GM12892 (cell line): ENCODE data around the gene SLC7A6.

Source experiments
- POLR2A ChIP-seq: IDR thresholded peaks from 2 replicates; pipeline ENCODE4 v1.6.1; 2011; ENCODE audit warnings: low read depth, low read length, control low read depth
- POLR2AphosphoS5 ChIP-seq: IDR thresholded peaks from 2 replicates; pipeline ENCODE4 v1.6.1; 2011; ENCODE audit warnings: low read depth, low read length, control low read depth

DNA sequence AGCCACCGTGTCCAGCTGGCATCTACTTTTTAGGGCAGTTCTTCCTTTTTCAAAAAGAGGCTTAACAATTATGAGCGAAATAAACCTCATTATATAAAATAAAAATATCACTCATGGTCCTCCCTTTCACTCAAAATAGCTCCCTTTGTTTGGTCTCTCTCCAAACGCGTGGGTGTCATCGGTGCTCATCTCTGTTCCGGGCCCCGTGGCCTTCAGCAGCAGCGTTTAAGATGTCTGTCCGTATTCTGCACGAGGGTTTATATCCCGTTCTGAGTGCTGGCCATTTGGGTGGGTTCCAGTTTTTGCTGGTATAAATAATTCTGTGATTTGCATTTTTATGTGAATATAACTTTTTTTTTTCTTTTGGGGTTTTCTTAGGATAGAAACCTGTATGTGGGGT is 79.9 kb downstream of the SLC7A6 start:
- TF ChIP-seq POLR2A: no peak
- no peak for TF ChIP-seq POLR2AphosphoS5
